ENCODE measurements around the gene C2CD5. TPM values are rescaled to one million over a fixed set of nuclear protein-coding genes. Genes with fewer than 3 reads are reported as not detected.

C2CD5 gene
- total RNA-seq, 1 donor from 2014 or later, result 17.3 TPM

- no peaks in the 10 kb centered on the region for H3K27me3 Mint-ChIP-seq (ENCODE audit: low read depth)
- no peak for TF ChIP-seq CTCF (IDR thresholded peaks at IDR 0.05)
- DNase-seq (ENCODE audit: low spot score), result no peak
- no peaks in the 10 kb centered on the region for H3K4me1 Mint-ChIP-seq (ENCODE audit: low read depth)
- H3K36me3 Mint-ChIP-seq (ENCODE audit: low read depth), result no peaks in the 10 kb centered on the region
- H3K9me3 Mint-ChIP-seq (ENCODE audit: low read depth), result no peaks in the 10 kb centered on the region
- H3K27ac Mint-ChIP-seq (ENCODE audit: unreplicated experiment), result no peak overlapping the region
- H3K4me3 Mint-ChIP-seq (ENCODE audit: unreplicated experiment), result no peak overlapping the region
Measured at GRCh38 chr12:22409377-22410164, 134.8 kb downstream of the C2CD5 start.

GRCh38 chr12:22408610-22409376 is 135.5 kb downstream of the C2CD5 start:
- H3K27ac Mint-ChIP-seq (ENCODE audit: unreplicated experiment), result no peak overlapping the region
- DNase-seq (ENCODE audit: low spot score), result no peak
- H3K9me3 Mint-ChIP-seq (ENCODE audit: low read depth), result no peaks in the 10 kb centered on the region
- H3K4me3 Mint-ChIP-seq (ENCODE audit: unreplicated experiment), result no peak overlapping the region
- H3K36me3 Mint-ChIP-seq (ENCODE audit: low read depth), result no peaks in the 10 kb centered on the region
- H3K4me1 Mint-ChIP-seq (ENCODE audit: low read depth), result no peaks in the 10 kb centered on the region
- TF ChIP-seq CTCF (IDR thresholded peaks at IDR 0.05), result no peak
- no peaks in the 10 kb centered on the region for H3K27me3 Mint-ChIP-seq (ENCODE audit: low read depth)

- no peak for DNase-seq (ENCODE audit: low spot score)
- H3K9me3 Mint-ChIP-seq (ENCODE audit: low read depth), result peaks cover 8% of the 10 kb centered on the region
- H3K27me3 Mint-ChIP-seq (ENCODE audit: low read depth), result peaks cover 9% of the 10 kb centered on the region
- H3K27ac Mint-ChIP-seq (ENCODE audit: unreplicated experiment), result no peak overlapping the region
- TF ChIP-seq CTCF (IDR thresholded peaks at IDR 0.05), result no peak
- peaks cover 5% of the 10 kb centered on the region for H3K36me3 Mint-ChIP-seq (ENCODE audit: low read depth)
- no peak overlapping the region for H3K4me3 Mint-ChIP-seq (ENCODE audit: unreplicated experiment)
- H3K4me1 Mint-ChIP-seq (ENCODE audit: low read depth), result no peaks in the 10 kb centered on the region
Measured at GRCh38 chr12:22407397-22407796, 136.9 kb downstream of the C2CD5 start.

GRCh38 chr12:22406627-22407026 is 137.7 kb downstream of the C2CD5 start:
- H3K27ac Mint-ChIP-seq (ENCODE audit: unreplicated experiment), result no peak overlapping the region
- DNase-seq (ENCODE audit: low spot score), result no peak
- H3K27me3 Mint-ChIP-seq (ENCODE audit: low read depth), result peaks cover 9% of the 10 kb centered on the region
- peaks cover 13% of the 10 kb centered on the region for H3K9me3 Mint-ChIP-seq (ENCODE audit: low read depth)
- H3K4me1 Mint-ChIP-seq (ENCODE audit: low read depth), result no peaks in the 10 kb centered on the region
- H3K36me3 Mint-ChIP-seq (ENCODE audit: low read depth), result peaks cover 8% of the 10 kb centered on the region
- no peak for TF ChIP-seq CTCF (IDR thresholded peaks at IDR 0.05)
- no peak overlapping the region for H3K4me3 Mint-ChIP-seq (ENCODE audit: unreplicated experiment)

- peaks cover 12% of the 10 kb centered on the region for H3K36me3 Mint-ChIP-seq (ENCODE audit: low read depth)
- no peak overlapping the region for H3K4me3 Mint-ChIP-seq (ENCODE audit: unreplicated experiment)
- DNase-seq (ENCODE audit: low spot score), result no peak
- TF ChIP-seq CTCF (IDR thresholded peaks at IDR 0.05), result no peak
- H3K9me3 Mint-ChIP-seq (ENCODE audit: low read depth), result peaks cover 21% of the 10 kb centered on the region
- peaks cover 10% of the 10 kb centered on the region for H3K4me1 Mint-ChIP-seq (ENCODE audit: low read depth)
- peaks cover 16% of the 10 kb centered on the region for H3K27me3 Mint-ChIP-seq (ENCODE audit: low read depth)
- H3K27ac Mint-ChIP-seq (ENCODE audit: unreplicated experiment), result no peak overlapping the region
Measured at GRCh38 chr12:22399464-22400180, 144.7 kb downstream of the C2CD5 start.

Data from chondrocyte (in vitro differentiated cells).